ENCODE data around the gene H2AZ2. TPM values are rescaled to one million over a fixed set of nuclear protein-coding genes. Genes with fewer than 3 reads are reported as not detected.
"Not testable (repeated sequence)": the region's sequence is repeated elsewhere in the genome, so short reads cannot be mapped to it uniquely, and the experiment has no call there.

H2AZ2 gene
- total RNA-seq, 2 donors from 2014 or later, result 126 to 147 TPM

DNA sequence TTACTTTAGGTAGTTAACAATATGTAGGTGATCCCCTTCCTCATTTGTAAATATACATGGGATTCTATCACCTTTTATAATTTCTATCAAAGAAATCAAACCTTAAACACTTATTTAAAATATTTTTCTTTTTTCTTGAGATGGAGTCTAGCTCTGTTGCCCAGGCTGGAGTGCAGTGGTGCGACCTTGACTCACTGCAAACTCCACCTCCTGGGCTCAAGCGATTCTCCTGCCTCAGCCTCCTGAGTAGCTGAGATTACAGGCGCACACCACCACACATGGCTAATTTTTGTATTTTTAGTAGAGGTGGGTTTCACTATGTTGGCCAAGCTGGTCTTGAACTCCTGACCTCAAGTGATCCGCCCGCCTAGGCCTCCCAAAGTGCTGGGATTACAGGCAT is 4.4 kb downstream of the H2AZ2 start:
- not testable (repeated sequence) for ATAC-seq, DNase-seq
- intact Hi-C loops (cut with DNase I, micrococcal nuclease), result loop anchor here in 1 of 2 donors (10.0 kb wide), 1 partner anchor 259 kb away; the partner anchor contains the start of gene TMED4

DNA sequence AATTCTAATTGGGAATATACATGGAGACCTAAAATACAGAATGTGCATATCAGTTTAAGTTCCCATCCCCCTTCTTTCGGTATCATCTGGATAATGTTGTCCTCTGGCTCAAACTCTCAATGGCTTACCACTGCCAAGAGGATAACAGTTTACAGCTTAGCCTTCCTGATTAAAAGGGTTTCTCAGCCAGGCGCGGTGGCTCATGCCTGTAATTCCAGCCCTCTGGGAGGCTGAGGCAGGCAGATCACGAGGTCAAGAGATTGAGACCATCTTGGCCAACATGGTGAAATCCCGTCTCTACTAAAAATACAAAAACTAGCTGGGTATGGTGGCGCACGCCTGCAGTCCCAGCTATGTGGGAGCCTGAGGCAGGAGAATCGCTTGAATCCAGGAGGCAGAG is 5.2 kb downstream of the H2AZ2 start:
- intact Hi-C loops (cut with DNase I, micrococcal nuclease), result loop anchor here in 1 of 2 donors (10.0 kb wide), 1 partner anchor 258 kb away; the partner anchor contains the start of gene TMED4
- not testable (repeated sequence) for ATAC-seq, DNase-seq

DNA sequence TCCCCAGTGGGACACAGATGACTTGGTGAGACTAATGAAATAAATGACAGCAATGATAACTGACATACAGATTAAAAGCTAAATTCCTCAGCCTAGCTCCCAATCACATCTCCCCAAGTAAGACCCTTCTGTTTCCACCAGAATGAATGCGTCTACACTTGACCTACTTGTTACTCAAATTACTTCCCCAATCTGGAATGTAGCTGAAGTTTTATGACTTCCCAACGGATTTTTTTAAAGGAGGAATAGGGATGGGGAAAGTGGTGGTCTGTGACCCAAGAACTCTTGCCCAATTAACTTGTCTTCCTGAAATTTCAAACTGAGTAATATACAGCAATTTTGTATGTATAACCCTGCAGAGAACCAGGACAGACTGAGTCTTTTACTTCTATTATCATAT is 9.1 kb downstream of the H2AZ2 start:
- intact Hi-C loops (cut with DNase I, micrococcal nuclease), result no loop called here
- ATAC-seq, result no peak
- DNase-seq, result no peak

- DNase-seq, result no peak
- ATAC-seq, result no peak
- intact Hi-C loops (cut with DNase I, micrococcal nuclease), result no loop called here
These were observed 20.3 kb downstream of the H2AZ2 start for GRCh38 chr7:44827567-44827966.

GRCh38 chr7:44824894-44825526 is 22.9 kb downstream of the H2AZ2 start:
- intact Hi-C loops (cut with DNase I, micrococcal nuclease), result no loop called here
- DNase-seq, result no peak
- no peak for ATAC-seq

- DNase-seq, result no peak
- intact Hi-C loops (cut with DNase I, micrococcal nuclease), result no loop called here
- no peak for ATAC-seq
These were observed 24.6 kb downstream of the H2AZ2 start for GRCh38 chr7:44823255-44823781.

DNA sequence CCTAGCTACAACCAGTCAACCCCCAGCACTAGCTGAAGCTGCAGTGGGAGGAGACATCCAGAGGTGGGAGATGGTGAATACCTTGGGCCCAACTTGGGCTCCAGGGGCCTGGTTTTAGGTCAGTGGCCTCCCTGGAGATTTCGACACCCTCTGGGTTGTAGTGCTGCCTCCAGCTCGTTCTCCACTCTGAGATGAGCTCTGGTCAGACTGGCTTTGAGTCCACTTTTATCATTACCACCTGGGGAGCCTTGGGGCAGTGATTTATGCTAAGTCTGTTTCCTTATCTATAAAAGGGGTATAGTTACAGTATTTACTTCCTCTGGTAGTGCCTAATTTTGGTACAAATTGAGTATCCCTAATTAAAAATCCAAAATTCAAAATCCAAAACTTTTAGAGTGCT is 28.6 kb downstream of the H2AZ2 start:
- ATAC-seq (no peak), DNase-seq (no peak)
- intact Hi-C loops (cut with DNase I, micrococcal nuclease), result no loop called here

DNA sequence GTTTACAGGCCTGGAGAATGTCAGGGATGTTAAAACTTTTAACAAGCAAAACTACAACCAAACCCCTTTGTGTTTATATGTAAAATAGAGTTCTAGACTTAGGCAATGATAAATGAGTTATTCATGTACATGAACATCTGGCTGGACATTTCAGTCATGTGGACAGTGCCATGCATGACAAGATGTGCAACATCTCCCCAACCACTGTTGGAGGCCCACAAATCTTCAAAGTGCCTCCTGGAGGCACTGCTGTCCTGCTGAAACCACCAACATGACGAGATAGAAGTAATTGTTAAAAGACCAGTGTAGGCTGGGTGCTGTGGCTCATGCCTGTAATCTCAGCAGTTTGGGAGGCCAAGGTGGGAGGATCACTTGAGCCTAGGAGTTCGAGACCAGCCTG is 33.0 kb downstream of the H2AZ2 start:
- intact Hi-C loops (cut with DNase I, micrococcal nuclease), result no loop called here
- DNase-seq (no peak), ATAC-seq (no peak)

DNA sequence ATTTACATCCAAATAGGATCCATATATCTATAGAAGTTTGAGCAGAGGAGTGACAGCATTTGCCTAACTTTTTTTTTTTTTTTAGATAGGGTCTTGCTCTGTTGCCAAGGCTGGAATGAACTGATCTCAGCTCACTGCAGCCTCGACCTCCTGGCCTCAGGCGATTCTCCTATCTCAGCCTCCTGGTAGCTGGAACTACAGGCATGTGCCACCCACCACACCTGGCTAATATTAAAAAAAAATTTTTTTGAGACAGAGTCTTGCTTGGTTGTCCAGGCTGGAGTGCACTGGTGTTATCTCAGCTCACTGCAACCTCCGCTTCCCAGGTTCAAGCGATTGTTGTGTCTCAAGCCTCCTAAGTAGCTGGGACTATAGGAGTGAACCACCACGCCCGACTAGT is 36.3 kb downstream of the H2AZ2 start:
- DNase-seq, result no peak
- ATAC-seq, result no peak
- intact Hi-C loops (cut with DNase I, micrococcal nuclease), result no loop called here

DNA sequence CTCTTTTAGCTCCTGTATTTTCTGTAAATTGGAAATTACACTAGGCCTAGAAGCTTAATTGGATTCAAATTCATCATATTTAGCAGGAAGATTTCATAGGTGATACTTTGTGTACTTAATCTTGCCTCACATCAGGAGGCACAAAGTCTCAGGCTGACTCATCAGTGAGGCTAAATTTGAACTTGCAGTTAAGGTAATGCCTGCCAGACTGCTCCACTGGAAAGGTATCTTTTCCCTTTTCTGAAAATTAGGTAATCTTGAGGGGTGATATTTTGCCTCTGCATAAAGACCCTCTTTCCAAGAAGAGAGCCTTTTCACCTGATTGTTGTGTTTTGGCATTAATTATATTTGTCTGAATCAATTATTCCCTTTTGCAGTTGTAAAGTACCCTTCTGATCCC is 36.8 kb downstream of the H2AZ2 start:
- ATAC-seq, result peak; percentile 49
- DNase-seq, result no peak
- intact Hi-C loops (cut with DNase I, micrococcal nuclease), result no loop called here

GRCh38 chr7:44808914-44809393 is 38.9 kb downstream of the H2AZ2 start:
- DNase-seq (no peak), ATAC-seq (no peak)
- intact Hi-C loops (cut with DNase I, micrococcal nuclease), result no loop called here

DNA sequence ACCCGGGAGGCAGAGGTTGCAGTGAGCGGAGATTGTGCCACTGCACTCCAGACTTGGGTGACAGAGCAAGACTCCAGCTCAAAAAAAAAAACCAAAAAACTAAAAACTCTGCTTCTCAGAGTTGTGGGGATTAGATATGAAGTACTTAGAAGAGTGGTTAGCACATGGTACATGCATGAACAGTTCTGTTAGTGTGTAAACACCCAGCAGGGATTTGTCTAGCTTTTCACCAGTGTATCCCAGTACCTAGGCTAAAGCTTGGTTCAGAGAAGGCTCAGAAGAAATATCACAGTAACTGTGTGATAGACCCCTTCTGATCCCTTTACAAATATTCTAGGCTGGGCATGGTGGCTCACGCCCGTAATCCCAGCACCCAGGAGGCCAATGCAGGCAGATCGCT is 41.9 kb downstream of the H2AZ2 start:
- no peak for DNase-seq
- ATAC-seq, result no peak
- intact Hi-C loops (cut with DNase I, micrococcal nuclease), result no loop called here

DNA sequence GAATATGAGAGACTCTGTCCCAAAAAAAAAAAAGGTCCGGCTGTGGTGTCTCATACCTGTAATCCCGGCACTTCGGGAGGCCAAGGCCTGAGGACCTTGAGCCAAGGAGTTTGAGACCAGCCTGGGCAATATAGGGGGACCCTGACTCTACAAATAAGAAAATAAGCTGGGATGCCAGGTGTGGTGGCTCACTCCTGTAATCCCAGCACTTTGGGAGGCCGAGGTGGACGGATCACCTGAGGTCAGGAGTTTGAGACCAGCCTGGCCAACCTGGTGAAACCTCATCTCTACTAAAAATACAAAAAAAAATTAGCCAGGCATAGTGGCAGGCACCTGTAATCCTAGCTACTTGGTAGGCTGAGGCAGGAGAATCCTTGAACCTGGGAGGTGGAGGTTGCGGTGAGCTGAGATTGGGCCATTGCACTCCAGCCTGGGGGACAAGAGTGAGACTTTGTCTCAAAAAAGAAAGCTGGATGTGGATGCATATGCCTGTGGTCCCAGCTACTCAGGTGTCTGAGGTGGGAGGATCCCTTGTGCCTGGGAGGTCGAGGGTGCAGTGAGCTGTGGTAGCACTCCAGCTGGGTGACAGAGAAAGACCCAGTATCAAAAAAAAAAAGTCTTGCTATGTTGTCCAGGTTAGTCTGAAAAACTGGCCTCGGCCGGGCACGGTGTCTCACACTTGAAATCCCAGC is 43.9 kb downstream of the H2AZ2 start:
- intact Hi-C loops (cut with DNase I, micrococcal nuclease); DNase-seq: not testable (repeated sequence)
- peak; percentile 16 for ATAC-seq

- intact Hi-C loops (cut with DNase I, micrococcal nuclease), result no loop called here
- no peak for ATAC-seq
- no peak for DNase-seq
These were observed 45.4 kb downstream of the H2AZ2 start for GRCh38 chr7:44802418-44803025.

DNA sequence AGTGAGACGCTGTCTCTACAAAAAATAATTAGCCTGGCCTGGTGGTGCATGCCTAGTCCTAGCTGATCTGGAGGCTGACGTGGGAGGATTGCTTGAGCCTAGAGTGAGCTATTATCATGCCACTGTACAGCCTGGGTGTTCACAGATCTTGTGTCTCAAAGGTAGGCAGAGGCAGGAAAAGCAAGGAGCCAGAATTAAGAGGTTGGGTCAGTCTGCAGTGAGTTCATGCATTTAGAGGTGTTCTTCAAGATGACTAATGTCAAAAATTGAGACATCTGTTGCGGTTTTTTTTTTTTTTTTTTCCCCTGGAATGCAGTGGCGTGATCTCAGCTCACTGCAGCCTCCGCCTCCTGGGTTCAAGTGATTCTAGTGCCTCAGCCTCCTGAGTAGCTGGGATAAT is 46.0 kb downstream of the H2AZ2 start:
- ATAC-seq (no peak), DNase-seq (no peak)
- intact Hi-C loops (cut with DNase I, micrococcal nuclease), result no loop called here

GRCh38 chr7:44799939-44800338 is 47.9 kb downstream of the H2AZ2 start:
- DNase-seq, result no peak
- ATAC-seq, result no peak
- intact Hi-C loops (cut with DNase I, micrococcal nuclease), result no loop called here

- ATAC-seq, result no peak
- intact Hi-C loops (cut with DNase I, micrococcal nuclease), result no loop called here
- DNase-seq, result no peak
These were observed 49.1 kb downstream of the H2AZ2 start for GRCh38 chr7:44798649-44799305.

DNA sequence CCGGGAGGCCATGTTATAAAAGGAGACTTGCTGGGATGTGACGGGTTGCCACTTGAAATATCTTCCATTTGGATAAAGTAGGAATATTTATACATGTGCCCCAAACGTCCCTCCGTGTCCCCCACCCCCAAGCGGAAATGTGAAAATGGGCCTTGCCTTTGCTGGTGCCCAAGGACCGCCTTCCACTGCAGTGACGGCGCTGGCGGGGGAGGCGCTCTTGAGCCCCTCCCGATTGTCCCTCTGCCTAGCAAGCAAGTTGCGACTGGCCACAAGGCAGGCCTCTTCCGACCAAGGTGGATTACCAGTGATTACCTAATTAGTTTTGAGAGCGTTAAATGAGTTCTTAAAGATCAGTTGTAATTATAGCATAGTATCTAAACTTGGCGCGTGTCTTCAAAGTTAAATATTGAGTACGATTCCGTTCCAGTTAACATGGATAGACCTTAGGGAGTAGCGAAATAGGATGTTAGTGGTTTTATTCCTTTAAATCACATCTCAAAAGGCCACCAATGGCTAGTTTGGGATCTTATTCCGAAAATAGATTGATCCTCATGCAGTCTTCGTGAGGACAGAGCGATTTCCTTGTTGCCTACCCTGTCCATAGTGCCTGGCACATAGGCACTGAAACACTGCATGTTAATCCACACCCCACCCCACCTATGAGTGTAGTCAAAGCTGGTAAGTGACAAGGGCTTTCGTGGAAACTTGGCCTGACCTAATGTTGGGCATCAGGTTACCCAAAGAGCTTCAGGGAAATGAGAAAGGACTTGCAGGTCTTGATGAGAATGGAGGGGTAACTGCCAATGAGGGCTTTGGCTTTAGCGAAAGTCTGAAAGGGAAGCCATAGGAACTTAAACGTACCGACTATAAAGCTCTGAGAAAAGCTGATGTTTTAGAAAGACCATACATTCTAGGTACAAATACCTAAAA is 50.3 kb downstream of the H2AZ2 start:
- DNase-seq (peak; percentile 90 to 91), ATAC-seq (peak; percentile 74)
- intact Hi-C loops (cut with DNase I, micrococcal nuclease), result no loop called here
